Epithelial cell of proximal tubule (primary cell): ENCODE measurements around the gene ZNF436. TPM values are rescaled to one million over a fixed set of nuclear protein-coding genes. Genes with fewer than 3 reads are reported as not detected.
A peak's percentile ranks its signal among the peaks of the same experiment; 100 is the strongest.

ENCODE experiments used
- DNase-seq: peaks from one replicate; pipeline ENCODE4 v3.0.0-alpha.2; 2011; ENCODE audit warnings: low read depth
- H3K4me3 ChIP-seq: 2 replicates; pipeline ENCODE4 v1.5.1; 2011; ENCODE audit warnings: low read depth, mild to moderate bottlenecking, low read length
- CTCF ChIP-seq: conservative IDR thresholded peaks from 2 replicates; pipeline ENCODE4 v1.5.1; 2012; ENCODE audit warnings: low read depth, mild to moderate bottlenecking, low read length
- total RNA-seq: library from RNA; depleted of rRNA; stranded (reverse); fragments of >200 nt; gene quantifications from 2 replicates; pipeline ENCODE4 v1.2.3, GENCODE V29; 2015

ZNF436 gene
- total RNA-seq, 1 donor from 2014 or later: 8.0 TPM

- H3K4me3 ChIP-seq: no peak overlapping the region
- TF ChIP-seq CTCF: peak; percentile 95
- DNase-seq: peak; percentile 89
These were observed 34.3 kb upstream of the ZNF436 start for GRCh38 chr1:23403735-23404486.

GRCh38 chr1:23403355-23403734 is 33.7 kb upstream of the ZNF436 start:
- no peak overlapping the region for H3K4me3 ChIP-seq
- DNase-seq: no peak
- TF ChIP-seq CTCF: no peak

GRCh38 chr1:23403038-23403336 is 33.4 kb upstream of the ZNF436 start:
- no peak overlapping the region for H3K4me3 ChIP-seq
- TF ChIP-seq CTCF: no peak
- no peak for DNase-seq

- no peak for DNase-seq
- no peak overlapping the region for H3K4me3 ChIP-seq
- no peak for TF ChIP-seq CTCF
These were observed 32.8 kb upstream of the ZNF436 start for GRCh38 chr1:23402286-23403037.

GRCh38 chr1:23401313-23401712 is 31.7 kb upstream of the ZNF436 start:
- DNase-seq: no peak
- H3K4me3 ChIP-seq: no peak overlapping the region
- TF ChIP-seq CTCF: no peak

GRCh38 chr1:23400324-23401114 is 30.9 kb upstream of the ZNF436 start:
- no peak overlapping the region for H3K4me3 ChIP-seq
- DNase-seq: no peak
- TF ChIP-seq CTCF: no peak
